GM18873 (cell line): ENCODE results near the gene CILP2.

Source experiments
- ATAC-seq: cut with Tn5 transposase; IDR thresholded peaks from one replicate; pipeline ENCODE4 v1.9.1; 2021; ENCODE audit warnings: mild to moderate bottlenecking, moderate library complexity, moderate number of reproducible peaks; ENCODE audit not compliant: unreplicated experiment, low FRiP score

CILP2 gene

GRCh38 chr19:19538061-19538784 is at the start of gene CILP2:
TSS of gene CILP2 (plus strand) at chr19:19538265. CDS start at chr19:19538350, 85 bp downstream.
- no peak for ATAC-seq

- ATAC-seq: peak; percentile 63
These were observed 49.0 kb upstream of the CILP2 start for GRCh38 chr19:19488875-19489690.

- ATAC-seq: no peak
These were observed 48.3 kb upstream of the CILP2 start for GRCh38 chr19:19489804-19490204.

GRCh38 chr19:19490214-19490968 is 47.7 kb upstream of the CILP2 start:
- no peak for ATAC-seq

GRCh38 chr19:19491321-19492025 is 46.6 kb upstream of the CILP2 start:
- ATAC-seq: no peak

- no peak for ATAC-seq
These were observed 45.9 kb upstream of the CILP2 start for GRCh38 chr19:19492026-19492610.

GRCh38 chr19:19493841-19494546 is 44.1 kb upstream of the CILP2 start:
- no peak for ATAC-seq

- ATAC-seq: no peak
These were observed 42.2 kb upstream of the CILP2 start for GRCh38 chr19:19495614-19496603.

- no peak for ATAC-seq
These were observed 39.6 kb upstream of the CILP2 start for GRCh38 chr19:19498255-19498991.

GRCh38 chr19:19499272-19499995 is 38.6 kb upstream of the CILP2 start:
- no peak for ATAC-seq

GRCh38 chr19:19500975-19501644 is 37.0 kb upstream of the CILP2 start:
- no peak for ATAC-seq

- ATAC-seq: no peak
These were observed 36.3 kb upstream of the CILP2 start for GRCh38 chr19:19501798-19502197.

GRCh38 chr19:19502281-19502680 is 35.8 kb upstream of the CILP2 start:
- no peak for ATAC-seq

- ATAC-seq: no peak
These were observed 35.1 kb upstream of the CILP2 start for GRCh38 chr19:19502808-19503602.

GRCh38 chr19:19504754-19505668 is 33.1 kb upstream of the CILP2 start:
- no peak for ATAC-seq
